Measurements from ENCODE around the gene TIMM13.

TIMM13 gene

DNA sequence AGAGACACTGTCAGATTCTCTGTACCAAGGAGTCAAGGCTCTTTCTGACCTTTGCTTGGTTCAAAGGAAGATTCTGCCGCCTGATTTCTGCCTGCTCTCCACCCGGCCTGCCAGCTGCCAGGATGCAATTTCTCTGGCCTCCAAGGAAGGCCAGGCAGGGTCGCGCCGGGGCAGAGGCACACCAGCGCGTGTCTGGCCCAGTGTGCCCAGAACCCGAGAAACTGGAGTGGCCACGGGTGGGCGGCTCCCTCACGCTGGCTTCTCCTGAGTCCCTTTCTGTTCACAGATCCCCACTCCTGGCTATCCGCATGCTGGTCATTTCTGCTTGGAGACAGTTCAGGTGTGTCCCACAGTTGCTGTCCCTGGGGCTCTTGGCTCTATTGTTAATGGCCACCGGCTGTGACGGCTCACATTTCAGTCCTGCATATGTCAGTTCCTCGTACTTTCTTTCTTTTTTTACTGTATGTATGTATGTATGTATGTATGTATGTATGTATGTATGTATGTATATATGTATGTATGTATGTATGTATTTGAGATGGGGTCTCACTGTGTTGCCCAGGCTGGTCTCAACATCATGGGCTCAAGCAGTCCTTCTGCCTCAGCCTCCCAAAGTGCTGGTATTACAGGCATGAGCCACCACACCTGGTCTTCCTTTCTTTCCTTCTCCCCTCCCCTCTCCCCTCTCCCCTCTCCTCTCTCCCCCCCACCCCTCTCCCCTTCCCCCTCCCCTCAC, 50.4 kb downstream of the TIMM13 start:
- FAIRE-seq = no peak
